Nucleus accumbens (tissue), 56 donors: ENCODE measurements around the gene NRG3.

Source experiments
- DNase-seq, 56 donors: peaks; one replicate each; lab custom pipeline; 2025; lab: John Stamatoyannopoulos, UW

Gene NRG3

DNA sequence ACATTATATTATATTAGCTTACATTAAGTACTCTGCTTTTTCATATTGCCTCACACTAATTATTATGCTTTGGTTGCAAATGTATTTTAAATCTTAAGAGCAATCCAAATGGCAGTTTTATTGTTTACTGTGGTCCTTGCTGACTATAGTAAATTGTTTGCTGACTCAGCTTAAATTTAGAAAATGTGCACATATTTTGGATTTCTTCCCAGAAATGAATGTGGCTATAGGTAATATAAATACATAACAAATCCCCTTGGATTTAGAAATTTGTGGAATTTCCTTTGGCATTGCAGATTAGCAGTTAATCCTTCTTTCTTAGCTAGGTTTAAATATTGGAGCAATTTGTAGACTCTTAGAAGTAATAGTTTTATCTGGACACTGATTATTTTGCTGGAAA, 565.8 kb downstream of the NRG3 start:
- DNase-seq: no peak

DNA sequence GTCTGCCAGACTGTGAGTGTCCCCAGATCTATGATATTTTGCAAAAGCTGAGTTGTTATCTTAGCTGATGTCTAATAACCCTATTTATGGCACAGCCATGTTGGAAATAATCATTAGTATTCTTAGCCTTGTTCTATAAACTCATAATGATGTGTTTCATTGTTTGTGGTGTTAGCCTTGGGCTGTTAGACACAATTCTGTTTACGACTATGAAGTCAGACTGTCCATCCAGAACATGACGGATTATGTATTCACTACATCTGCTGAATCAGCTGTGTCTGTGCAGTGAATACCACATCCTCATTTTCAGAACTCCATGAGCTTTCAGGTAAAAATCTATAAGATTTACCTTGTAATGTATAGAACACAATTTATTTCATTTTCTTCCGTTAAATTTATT, 577.1 kb downstream of the NRG3 start:
- DNase-seq: no peak

GRCh38 chr10:82452676-82453075, 577.7 kb downstream of the NRG3 start:
- no peak for DNase-seq

- no peak for DNase-seq
Observed at GRCh38 chr10:82453678-82454293, 578.8 kb downstream of the NRG3 start.

- no peak for DNase-seq
Observed at GRCh38 chr10:82462910-82463551, 588.0 kb downstream of the NRG3 start.

- DNase-seq: no peak
Observed at GRCh38 chr10:82463614-82464013, 588.6 kb downstream of the NRG3 start.

DNA sequence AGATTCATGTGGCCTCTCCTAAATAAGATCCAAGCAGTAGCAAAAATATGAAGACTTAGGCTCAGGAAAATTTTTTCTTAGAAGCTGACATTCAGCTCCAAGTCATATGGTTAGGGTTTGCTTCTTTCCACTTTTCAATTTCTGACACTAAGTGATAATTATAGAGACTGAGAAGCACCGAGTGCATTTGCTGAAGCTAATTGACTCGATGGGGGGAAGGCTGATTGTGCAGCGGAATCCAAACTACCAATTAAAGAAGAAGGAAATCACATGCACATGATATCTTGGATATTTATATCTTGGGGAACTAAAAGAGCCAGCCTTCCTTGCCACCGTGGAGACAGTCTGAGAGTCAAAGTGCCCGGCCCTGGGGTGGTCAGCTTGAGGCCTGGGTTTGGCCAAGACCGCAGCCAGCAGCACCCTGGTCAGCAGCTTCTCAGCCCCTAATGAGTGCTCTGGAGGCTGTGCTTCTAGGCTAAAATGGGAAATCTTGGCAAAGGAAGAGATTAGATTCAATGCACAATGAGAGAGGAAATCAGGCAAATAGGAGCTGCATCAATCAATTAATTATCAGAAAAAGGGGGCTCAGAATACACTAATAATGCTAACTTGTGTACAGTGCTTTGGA, 589.3 kb downstream of the NRG3 start:
- no peak for DNase-seq

DNA sequence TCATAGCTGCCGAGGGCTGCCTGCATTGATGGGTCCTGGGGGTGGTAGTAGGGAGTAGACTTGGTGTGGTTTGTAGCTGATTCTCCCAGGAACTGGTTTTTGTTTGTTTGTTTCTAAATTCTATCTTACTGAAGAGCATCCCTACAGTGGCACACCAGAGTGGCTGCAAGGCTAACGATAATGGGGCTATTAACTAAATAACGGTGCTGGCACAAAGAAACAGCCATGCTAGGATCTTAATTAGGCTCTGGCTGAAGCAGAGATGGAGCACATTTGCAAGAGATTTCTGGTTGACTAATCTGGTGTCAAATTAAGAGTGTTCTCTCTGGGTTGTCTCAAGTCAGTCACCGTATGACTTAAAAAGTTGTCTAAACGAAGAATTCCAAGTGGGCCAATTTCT, 590.0 kb downstream of the NRG3 start:
- peak in 1 of 56 donors; percentile 1 for DNase-seq

DNA sequence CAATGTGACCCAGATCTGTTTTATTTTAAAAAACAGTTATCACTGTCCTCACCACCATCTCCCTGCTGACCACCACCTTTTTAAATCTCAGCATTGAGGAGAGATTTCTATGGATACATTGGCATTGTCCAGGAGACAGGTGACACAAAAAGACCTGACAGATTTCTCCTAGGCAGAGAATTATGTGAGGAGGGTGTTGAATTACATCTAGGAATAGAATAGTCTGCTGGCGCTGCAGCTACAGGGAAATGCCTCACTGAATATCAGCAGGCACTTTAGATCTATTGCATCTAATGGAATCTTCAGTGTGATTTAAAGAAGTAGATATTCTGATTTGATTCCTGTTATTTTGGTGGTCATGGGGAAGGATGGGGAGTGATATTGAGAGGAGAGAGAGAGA, 593.5 kb downstream of the NRG3 start:
- no peak for DNase-seq

DNA sequence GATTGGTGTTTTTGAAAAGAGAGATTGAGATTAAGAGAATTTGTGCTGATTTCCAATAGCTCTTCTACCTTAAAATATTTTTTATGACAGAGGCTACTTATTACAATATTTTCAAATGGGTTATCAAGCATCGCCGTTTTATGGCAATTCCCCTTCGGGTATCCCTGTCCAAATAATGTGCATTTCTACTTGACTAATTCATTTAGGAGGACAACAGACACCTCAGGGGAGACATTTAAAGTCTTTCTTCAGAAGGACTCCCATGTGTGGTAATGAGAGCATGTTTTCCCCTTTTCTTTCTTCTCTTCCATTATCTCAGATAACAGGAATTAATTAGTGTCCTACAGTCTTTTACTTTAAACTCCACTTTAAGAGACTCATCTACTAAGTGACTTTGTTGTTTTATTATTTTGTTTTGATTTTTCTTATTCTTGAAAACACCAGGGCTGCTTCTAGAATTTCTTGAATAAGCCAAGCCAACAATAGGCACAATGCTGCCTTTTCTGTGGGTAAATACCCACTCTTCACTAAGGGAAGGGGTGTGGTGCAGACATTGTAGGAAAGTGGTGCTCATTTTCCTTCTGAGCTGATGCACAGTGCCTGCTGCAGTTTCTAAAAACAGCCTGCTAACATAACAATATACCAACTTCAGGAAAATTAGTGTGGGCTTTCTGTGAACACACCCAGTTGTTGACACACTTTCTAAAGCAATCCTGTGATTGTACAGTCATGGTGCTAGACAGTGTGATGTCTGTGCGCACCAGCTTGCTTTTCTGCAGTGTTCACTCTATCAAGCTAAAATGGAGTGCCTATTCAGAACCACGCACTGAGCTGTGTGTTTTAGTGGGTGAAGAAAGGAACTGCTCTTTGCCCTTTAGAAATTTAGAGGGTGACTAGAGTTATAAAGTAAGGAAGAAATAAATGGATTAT, 597.7 kb downstream of the NRG3 start:
- DNase-seq: no peak

DNA sequence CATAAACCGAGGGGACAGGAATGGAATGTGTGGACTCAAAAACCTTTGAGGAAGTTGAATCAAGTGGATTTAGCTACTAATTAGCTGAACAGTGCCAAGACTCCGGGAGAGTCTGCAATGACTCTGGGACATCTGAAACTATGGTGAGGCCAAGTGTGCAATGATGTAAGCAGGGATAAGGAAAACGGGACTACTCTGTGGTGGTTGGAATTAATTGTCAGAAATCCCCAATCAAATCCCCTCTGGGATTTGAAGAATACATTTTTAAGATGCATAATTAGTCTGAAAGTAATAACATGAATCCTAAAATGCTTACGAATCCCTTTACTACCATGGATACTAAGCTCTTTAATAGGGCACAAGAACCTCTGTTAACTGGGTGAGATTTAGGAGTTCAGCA, 602.8 kb downstream of the NRG3 start:
- no peak for DNase-seq

DNA sequence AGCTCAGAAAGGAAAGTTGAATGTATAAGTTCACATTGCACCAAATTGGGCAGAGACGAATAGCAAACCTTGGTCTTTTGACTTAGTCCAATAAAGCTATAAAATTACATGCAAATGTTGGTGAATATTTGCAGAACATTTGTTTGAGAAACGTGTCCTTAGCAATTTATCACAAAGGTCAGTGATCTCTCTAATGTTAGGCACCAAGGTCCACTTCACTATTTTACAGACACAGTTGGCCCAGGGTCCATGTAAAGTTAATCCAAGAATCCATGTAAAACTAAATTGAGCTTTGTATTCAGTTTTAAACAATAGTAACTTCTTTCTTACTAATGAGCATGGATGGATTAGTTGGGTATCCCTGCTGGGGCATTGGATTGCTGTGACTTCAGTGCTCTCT, 617.7 kb downstream of the NRG3 start:
- no peak for DNase-seq

DNA sequence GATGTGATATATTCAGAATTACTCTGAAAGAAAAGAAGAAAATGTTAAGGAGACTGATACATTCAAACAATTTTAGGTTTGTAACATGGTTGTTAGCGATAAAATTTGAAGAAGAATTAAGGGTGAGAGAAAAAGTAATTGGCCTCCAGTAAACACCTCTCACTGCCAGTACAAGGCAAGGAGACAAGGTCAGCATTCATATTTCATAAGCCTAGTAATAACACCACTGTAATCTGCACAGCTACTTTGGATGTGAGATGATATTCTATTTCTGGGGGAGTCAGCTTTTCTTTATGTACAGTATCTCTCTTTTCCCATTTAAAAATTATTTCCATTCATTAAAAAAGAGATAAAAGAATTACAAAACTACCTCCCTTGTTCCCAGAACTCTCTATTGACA, 621.1 kb downstream of the NRG3 start:
- no peak for DNase-seq

DNA sequence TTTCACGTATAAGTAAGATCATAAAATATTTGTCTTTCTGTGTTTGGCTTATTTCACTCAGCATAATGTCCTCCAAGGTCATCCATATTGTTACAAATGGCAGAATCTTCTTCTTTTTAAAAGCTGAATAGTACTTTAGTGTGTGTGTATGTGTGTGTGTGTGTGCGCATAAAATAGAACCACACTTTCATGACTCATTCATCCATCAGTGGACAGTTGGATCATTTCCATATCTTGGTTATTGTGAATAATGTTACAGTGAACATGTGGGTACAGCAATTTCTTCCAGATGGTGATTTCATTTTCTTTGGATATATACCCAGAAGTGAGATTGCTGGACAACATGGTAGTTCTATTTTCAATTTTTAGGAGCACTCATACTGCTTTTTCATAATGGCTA, 622.4 kb downstream of the NRG3 start:
- DNase-seq: no peak

DNA sequence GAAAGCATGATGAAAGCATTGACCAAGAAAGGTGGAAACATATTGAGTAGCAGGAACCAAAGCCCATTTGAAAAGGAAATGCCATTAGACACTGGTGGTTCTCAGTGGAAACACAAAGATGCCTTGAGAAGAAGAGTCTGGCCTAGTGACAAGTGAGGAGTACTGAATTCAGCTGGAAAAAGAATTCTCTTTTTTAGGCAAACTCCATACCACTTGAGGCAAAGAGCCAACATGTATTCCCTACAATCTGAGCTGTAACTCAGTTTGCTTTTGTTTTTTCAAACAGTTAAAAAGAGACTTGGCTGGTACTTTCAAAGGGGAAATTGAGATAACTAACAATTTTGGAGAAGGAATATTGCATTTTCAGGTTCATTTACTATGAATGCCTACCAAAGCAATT, 624.0 kb downstream of the NRG3 start:
- DNase-seq: no peak

DNA sequence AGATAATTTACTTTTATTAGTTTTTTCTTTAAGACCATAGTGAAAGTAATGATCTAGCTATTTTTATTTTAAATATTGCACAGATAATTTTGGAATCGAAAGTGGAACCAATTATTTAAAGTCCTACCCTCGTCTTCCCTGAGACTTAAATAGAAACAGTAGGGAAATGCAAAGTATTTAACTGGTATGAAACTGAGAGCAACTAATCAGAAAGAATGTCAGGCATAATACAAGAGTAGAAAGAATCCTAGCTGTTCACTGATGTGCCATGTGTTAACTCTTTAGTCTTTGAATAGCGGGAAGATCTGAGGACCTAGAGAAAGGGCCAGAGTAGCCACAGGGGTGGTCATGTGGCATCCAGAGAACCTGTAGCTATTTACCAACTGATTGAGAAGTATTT, 630.0 kb downstream of the NRG3 start:
- DNase-seq: no peak

- DNase-seq: no peak
Observed at GRCh38 chr10:82506680-82507376, 631.8 kb downstream of the NRG3 start.

DNA sequence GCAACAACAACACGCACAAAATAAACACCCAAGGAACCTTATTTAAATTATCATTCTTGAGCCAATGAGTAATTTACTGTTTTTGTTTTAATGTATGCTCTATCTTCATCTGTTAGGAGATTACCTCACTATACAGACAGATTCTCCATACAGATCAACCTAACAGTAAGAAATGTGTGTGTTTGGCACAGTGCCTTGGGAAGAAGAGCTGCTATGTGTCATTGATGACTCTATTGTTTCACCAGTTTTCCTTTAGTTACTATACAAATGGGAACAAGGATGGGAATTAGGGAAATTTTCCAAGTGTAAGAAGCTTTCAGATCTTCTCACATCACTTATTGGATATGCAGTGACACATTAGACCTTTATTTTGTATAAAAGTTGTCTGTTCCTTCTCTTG, 640.3 kb downstream of the NRG3 start:
- no peak for DNase-seq

- no peak for DNase-seq
Observed at GRCh38 chr10:82529062-82529461, 654.1 kb downstream of the NRG3 start.

GRCh38 chr10:82535457-82535856, 660.5 kb downstream of the NRG3 start:
- no peak for DNase-seq

GRCh38 chr10:82536668-82537067, 661.7 kb downstream of the NRG3 start:
- no peak for DNase-seq
